Stimulated activated CD4-positive, alpha-beta T cell treated with anti-CD3 and anti-CD28 coated beads, Interleukin-12 subunit alpha, Interleukin-12 subunit beta, amount 100 ng/mL, for 4 hours (primary cell): ENCODE data around the gene EXOC3L4.
"Not testable (repeated sequence)": the region's sequence is repeated elsewhere in the genome, so short reads cannot be mapped to it uniquely, and the experiment has no call there.

Source experiments
- DNase-seq: peaks from one replicate; pipeline ENCODE4 v3.0.0-alpha.2; 2020

The EXOC3L4 gene

GRCh38 chr14:103136388-103137271 lies 42.1 kb downstream of the EXOC3L4 start:
- DNase-seq, result no peak

DNA sequence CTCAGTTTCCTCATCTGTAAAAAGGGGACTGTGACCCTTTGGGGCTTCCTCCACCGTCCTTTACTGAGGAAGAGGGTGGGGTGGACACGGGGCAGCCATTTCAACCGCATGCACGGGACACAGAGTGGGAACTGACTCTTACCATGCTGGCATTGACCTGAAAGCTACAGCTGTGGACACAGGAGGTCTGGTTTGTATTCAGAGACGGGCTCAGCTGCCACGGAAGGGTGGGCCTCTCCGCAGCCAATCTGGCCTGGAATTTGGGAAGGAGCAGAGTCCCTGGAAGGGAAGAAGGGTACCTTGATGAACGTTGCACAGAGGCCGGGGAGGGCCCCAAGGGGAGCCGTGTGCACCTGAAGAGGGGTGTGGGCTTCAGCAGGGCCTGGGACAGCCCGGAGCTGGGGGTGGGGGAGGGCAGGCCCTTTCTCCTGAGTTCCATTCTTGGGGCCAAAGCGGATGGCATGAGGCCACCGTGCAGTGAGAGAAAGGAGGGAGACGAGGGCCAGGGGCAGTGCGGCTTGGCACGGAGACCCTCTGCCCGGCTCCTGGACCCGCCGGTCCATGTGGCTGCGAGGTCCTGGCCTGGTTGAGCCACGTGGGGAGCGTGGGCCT lies 43.3 kb downstream of the EXOC3L4 start:
- no peak for DNase-seq

DNA sequence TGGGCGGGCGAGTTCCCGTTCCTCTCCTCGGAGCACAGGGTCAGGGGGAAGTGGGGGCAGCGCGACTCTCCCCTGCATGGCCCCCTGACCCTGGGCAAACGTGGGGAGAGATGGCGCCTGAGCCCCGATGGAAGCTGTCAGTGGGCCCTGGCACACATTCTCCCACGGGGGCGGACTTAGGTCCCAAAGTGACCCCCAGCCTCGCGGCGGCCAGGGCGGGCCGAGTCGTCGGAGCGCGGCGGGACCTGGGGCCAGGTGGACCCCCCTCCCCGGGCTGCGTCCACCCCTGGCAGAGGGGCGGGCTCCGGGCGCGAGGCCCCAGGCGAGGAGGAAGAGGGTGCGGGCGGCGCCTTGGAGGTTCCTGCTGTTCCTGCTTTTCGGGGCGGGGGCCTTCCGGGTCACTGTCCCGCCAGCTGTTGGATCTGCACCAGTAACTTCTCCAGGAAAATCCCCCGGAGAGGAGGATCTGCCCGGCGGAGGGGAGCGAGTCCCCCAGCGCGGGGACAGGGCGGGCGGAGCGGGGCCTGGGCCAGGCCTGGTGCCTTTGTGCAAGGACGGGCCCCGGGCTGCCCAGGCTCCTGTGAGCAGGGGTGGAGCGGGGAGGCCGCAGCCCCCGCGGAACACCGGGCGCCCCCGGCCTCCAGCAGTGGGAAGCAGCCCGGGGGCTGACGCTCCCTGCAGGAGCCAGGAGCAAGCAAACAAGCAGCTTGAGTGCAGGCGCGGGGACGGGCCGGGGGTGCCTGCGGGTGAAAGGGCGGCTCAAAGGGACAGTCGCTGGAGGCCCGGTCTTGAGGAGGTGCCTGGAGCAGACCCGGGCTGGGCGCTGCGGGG lies 44.0 kb downstream of the EXOC3L4 start:
- no peak for DNase-seq

- no peak for DNase-seq
Observed at GRCh38 chr14:103139132-103140025, 44.9 kb downstream of the EXOC3L4 start.

DNA sequence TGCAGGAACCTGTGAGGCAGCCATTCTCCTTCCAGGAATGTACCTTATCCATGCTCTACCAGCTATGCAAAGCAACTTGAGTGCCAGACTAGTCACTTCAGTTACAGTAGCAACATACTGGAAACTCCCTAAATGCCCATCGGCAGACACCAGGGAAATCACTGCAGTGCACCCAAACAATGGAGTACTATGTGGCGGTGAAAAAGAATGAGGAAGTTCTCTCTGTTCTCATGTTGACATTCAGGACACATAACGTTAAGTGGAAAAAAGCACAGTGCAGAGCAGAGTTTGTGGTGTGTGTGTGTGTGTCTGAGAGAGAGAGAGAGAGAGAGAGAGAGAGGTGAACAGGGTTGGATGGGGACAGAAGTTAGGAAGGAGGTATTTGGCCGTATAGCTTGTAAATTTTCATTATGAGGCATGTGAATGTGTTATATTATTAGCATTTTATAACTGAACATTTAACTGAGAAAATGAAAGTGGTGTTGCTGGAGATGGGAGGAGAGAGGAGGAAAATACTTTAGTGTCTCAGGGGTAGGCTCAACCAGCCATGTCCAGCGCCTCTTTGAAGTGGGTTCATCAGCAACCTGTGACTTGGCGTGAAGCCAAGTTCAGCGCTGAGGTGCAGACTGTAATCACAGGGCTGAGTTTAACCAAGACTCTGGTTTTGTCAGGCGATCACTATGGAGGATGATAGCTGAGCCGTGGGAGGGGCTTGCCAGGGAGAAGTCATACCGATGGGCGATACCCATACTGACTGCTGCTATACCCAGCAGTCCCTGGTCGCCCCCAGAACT lies 46.0 kb downstream of the EXOC3L4 start:
- no peak for DNase-seq

DNA sequence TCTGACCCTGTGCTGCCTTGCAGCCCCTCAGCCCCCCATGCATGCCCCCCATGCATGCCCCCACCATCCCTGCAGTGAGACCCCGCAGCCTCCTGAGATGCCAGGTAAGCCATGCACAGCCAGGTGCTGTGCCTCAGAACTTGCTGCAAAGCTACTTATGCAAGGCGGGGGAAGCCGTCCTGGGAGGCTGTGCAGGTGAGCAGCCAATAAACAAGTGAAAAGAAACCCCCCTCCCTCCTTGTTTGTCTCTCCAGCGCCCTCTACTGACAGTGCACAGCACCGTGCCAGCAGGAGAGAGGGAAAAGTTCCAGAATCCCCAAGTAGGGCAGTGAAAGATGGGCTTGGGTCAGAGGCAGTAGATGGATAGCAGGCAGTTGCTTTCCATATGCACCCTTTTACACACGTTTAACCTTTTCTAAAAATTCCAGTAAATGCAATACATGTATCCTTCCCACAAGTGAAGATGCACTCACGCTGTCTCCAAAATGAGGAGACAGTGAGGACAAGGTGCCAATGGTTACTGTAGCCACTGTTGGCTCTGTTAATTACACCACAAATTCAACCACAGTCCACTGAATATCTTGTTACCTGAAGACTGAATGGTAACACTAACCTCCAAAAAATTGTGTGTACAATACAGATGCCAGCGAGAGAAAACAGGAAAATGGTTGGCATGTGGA lies 46.7 kb downstream of the EXOC3L4 start:
- no peak for DNase-seq

DNA sequence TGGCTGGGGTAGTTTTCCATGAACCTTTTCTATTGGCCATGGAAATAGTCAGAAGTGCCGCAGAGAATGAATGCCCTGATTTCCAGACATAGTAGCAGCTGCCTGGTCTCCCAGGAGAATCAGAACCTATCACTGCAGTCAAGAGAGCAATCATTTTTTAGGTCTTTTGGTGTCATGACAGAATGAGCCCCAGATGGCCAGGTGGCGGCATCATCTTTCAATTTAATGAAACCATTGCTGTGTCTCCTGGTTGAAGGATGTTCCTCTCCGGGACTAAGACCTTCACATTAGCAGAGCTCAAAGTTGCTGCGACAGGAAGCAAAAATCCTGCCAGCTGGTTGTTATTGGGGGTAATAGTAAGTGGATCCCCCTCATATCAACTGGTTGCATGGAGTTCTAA lies 47.5 kb downstream of the EXOC3L4 start:
- no peak for DNase-seq

GRCh38 chr14:103142721-103143302 lies 48.3 kb downstream of the EXOC3L4 start:
- no peak for DNase-seq

GRCh38 chr14:103143506-103143905 lies 49.0 kb downstream of the EXOC3L4 start:
- DNase-seq, result no peak

GRCh38 chr14:103144085-103144484 lies 49.6 kb downstream of the EXOC3L4 start:
- DNase-seq, result no peak

- DNase-seq, result no peak
Observed at GRCh38 chr14:103146141-103146709, 51.7 kb downstream of the EXOC3L4 start.

- no peak for DNase-seq
Observed at GRCh38 chr14:103149351-103150237, 55.1 kb downstream of the EXOC3L4 start.

GRCh38 chr14:103151270-103151945 lies 56.9 kb downstream of the EXOC3L4 start:
- DNase-seq, result no peak

DNA sequence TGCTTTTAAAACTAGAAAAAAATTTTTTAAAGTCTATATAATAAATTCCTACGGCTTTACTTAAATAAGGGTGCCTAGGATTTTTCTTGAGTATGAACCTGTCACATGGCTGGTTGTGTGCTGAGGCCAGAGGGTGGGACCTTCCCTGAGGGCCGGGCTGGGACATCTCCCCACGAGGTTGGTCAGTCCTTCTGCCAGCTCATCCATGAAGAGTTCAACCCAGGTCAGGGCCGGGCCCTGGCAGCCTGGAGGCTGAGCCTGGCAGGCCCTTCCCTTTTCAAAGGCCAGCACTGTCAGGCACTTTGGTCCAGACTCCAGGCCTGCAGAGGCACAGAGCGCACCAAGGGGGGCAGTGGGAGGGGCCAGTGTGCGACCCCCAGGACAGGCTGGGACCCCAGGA lies 60.5 kb downstream of the EXOC3L4 start:
- no peak for DNase-seq

- DNase-seq, result not testable (repeated sequence)
Observed at GRCh38 chr14:103155416-103155815, 60.9 kb downstream of the EXOC3L4 start.

DNA sequence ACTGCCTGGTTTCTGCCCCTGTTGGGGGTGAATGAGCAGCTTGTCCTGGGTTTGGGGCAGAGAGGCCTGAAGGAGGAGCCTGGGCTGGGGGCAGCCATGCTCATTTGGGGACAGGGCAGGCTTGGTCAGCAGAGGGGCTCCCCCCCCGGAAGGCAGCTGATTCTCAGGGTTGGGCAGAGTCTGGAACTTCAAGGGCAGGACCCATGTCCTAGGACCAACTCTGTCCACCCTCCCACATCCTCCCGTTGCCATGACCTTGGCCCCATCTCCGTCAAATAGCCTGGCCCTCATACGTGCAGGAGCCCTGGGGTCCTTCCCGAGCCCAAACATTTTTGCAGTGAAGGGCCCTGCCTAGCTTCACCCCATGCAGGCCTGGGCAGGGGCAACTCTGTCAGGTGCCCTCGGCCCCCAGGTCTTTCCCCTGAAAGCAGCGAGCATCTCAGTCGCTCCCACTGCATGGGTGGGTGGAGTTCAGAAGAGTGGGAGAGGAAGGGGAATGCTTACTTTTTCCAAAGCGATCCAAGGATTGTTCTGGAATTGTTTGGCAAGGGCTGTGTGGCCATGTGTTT lies 61.4 kb downstream of the EXOC3L4 start:
- DNase-seq, result no peak

DNA sequence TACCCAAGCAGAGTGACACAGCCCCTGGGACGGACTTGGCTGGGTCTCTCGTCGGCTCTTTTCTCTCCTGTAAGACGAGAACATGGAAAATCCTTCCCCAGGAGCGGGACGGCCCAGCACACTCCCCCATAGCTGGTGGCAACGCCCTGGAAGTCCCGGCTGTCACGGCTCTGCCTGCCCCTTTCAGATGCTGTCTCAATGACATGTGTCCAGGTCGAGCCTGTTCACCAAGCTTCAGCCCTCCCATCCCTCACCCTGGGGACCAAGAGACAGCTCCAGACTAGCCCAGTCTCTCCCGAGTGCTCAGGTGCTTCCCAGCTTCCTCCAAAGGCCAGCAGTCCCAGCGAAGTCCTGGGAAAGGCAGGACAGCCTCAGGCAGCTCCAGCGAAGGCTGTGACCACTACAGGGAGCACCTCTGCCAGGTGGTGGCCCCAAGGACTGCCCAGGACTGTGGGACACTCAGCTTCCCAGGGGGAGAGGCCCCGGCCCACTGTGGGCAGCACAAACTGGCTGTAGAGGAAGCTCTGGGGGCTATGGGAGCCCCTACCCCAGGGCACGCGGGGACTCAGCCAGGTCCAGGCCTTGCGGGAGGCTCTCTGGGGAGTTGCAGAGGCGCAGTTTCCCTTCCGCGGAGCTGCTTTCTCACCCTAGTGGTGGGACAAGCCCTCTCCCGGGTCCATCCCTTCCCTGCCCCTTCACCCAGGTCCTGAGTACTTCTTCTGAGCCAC lies 62.3 kb downstream of the EXOC3L4 start:
- DNase-seq, result no peak
